ENCODE results near the gene VPS4A. TPM values are rescaled to one million over a fixed set of nuclear protein-coding genes. Genes with fewer than 3 reads are reported as not detected.

VPS4A gene
- polyA plus RNA-seq, 10 donors: 32.4 to 38.1 (median 36.2) TPM

DNA sequence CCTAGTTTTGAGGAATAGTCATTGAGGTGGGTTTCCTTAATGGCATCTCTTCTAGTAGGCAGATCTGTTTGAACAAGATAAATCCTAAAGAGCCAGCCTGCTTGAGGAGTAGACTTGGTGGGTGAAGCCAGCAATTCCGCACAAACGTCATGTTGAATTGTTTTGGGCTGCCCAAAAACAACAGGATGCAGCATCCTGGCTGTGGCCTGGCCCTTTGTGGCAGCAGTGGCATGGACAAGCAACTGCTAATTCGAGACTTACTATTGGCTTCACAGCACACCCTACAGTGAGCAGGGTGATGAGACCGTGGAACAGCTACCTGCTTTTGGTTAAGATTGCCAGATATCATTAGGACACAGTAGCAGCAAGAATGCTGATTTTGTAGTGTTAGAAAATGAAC lies 9.3 kb upstream of the VPS4A start:
- no peak for DNase-seq

DNA sequence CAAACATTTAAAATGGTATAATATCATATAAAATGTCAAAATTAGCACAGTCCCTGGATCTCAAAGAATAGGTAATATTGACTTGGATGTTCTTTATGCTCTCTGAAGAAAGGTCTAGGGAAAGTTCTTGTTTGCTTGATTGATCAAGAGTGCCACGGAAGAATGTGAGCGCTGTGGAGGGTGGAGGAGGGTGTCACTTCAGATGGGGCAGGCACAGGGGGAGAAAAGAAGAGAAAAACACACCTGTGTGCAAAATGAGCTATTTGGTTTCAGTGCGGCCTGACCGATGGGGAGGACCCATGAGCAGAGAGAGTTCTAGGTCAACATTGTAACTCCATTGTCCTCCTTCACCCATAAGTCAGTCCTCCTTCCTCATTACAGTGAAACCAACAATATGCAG lies 8.8 kb upstream of the VPS4A start:
- DNase-seq: no peak

DNA sequence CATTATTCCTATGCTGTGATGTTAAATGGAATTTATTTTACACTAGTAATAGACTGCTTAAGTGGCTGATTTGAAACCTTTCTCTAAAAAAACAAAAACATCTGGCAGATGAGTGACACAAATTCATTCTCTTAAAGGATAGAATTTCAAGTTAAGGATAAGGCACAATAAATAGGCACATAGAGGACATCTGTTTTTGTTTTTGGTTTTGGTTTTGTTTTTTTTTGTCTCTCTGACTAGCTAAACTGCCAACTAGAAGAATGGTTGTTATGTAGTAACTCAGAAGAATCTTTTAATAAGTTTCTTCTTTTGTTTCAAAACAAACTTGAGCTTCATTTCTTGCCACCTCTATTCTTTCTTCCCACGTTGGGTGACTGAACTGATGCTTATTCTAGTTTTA lies 5.1 kb upstream of the VPS4A start:
- no peak for DNase-seq

DNA sequence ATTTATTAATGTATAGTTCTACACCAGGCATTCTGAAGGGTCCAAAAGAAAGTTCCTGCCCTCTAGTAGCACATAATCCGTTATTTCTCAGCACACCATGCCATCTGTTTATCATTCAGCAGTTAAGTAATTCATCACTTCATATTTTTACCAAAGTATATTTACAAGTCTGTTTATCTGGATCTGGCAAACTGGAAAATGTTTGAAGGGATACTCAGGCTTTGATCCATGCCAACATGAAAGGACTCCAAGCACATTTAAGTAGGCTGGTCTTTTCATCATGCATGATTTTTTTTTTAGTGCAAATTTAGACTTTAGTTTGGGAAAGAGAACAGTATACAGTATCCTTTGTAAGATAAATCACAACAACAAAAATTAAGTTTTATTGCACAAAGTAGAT lies 4.1 kb upstream of the VPS4A start:
- no peak for DNase-seq

DNA sequence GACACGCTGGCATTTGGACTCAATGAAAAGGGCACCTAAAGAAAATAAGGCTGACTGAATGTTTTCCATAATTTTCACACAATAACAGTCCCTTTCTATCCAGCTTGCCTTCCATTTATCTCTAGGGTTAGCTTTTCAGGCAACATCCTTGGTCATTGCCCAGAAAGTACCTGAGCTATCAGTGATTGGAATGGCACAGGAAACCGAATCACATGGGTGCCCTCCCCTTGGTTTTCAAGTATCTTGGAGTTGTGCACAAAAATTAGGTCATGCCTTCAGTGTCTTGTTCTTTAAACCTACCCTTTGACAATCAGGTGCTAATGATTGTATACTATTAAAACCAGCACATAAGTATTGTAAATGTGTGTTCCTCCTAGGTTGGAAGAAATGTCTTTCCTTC lies 3.3 kb upstream of the VPS4A start:
- no peak for DNase-seq

DNA sequence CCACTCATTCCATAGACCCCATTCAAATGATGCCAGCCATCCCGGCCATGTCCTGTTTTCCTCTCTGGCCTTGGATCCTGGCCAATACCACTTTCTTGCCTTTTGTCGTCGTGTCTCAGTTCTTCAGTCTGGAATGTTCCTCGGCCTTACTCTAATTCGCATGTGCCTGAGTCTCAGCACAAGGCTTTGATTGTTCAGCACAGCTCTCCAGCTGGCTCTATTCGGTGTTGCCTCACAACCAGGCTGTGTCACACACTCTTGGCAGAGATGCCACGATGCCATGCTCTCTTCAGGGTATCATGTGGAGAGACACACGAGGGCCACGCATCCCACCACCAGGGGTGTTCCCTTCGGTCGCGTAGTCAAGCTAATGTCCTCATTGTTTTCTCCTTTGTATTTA lies 1.8 kb upstream of the VPS4A start:
- peak in 1 of 3 donors; percentile 44 for DNase-seq

DNA sequence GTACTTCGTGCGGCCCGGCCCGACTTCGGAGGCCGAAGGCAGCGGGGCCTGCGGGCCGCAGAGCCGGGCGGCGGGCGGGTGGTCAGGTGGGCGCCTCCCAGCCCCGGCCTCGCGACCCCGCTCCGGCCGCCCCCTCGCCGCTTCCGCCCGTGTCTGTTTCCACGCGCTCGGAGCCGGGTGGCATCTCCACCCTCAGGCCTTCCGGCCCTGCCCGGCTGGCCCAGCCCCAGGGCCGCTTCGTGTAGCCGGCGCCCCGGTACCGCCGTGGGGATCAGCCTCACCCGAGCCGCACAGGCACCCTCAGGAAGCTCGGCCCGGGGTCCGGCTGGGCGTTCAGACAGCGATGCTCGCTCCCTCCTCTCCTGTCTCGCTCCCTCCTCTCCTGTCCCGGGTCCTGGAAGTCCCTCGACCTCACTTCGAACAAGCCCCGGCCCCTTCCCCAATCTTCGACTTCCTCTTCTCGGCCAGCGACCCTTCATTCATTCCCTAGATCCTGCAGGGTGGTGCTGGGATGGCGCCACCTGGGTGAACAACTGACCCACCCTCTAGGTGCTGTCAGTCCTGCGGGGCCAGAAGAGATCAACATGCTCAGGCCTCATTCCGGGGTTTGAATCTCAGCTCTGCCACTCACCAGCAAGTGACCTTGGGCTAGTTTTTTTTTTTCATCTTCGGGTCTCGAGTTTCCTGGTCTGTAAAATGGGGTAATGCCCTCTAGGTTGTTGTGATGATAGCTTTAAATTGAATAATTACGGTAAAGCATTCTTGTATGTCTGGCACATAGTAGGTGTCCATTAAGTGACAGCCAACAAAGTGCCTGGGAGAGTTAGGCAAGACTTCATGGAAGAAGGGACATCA lies 610 bp downstream of the VPS4A start:
- DNase-seq: no peak

DNA sequence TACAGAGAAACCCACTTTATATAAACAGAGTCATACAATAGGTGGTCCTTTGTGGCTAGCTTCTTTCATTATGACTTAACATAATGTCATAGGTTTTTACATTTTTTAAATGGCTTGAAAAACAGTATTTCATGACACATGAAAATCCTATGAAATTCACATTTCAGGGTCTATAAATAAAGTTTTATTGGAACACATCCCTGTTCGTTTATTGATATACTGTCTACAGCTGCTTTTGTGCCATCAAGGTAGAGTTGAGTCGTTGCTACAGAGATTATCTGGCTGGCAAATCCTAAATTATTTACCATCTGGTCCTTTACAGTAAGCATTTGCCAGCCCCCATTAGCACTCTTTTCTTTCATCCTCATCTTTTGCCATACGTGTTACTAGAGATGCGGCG lies 2.3 kb downstream of the VPS4A start:
- DNase-seq: no peak

DNA sequence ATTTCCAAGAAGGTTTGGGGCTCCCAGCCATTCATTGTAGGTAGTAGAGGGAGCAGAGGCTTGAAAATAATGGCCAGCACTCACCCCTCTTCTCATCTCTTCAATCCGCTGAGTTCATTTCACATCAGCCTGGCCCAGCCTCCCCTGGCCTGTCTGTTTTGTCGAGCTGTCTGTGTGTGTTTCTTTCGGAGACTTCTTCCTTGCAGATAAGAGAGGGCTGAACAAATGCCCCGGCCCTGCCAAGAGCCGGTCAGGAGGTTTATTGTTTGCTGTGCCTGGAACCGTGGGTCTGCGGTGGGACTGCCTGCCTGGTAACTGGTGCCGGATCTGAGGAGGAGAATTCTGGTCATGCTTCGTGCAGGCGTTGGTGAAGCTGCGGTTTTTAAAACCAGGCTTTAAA lies 3.4 kb downstream of the VPS4A start:
- no peak for DNase-seq

DNA sequence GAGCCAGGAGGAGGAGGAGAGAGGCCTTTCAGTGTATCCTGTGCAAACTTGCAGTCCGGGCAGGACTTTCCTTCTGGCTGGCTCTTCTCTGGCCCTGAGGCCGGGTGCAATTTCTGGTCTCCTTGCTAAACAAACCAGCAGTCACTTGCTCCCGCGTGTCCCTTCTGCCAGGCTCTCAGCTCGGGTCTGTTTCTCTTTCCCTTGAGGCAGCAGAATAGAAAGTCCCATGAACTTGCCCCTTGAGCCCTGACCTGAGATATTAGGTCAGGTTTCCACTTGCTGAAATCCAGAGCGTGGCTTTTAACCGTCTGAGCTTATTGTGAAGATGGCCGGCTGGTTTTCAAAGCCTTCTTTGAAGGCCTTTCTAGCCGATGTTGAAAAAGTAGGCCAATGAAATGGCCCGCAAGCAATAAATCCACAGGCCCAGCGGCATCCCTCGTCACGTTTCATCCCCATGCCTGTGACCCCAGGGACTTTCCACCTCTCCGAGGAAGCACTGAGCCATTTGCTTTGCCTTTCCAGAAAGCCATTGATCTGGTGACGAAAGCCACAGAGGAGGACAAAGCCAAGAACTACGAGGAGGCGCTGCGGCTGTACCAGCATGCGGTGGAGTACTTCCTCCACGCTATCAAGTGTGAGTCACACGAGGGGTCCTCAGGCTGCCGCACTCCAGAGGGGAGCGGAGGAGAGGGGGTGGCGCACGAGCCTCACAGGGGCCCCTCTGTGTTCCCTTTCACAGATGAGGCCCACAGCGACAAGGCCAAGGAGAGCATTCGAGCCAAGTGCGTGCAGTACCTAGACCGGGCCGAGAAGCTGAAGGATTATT lies 4.5 kb downstream of the VPS4A start:
- no peak for DNase-seq

DNA sequence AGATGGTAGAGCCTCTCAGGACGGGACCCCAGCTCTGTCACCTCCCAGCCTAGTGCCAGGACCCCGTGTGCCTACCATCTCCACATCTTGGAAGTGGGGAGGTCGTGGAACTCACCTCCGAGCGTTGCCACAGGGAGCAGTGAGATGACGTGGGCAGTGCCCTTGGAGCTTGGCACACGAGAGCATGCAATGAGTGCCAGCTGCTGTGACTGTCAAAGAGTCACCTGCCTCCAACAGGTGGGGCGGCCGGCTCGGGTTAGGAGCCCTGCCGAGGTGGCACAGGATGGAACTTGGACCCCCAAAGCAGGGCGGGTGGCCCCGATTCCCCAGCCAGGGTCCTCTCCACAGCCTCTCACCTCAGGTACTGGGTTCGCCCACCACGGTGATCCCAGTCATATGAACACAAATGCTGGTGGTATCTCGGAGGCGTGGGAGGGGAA lies 5.5 kb downstream of the VPS4A start:
- no peak for DNase-seq

DNA sequence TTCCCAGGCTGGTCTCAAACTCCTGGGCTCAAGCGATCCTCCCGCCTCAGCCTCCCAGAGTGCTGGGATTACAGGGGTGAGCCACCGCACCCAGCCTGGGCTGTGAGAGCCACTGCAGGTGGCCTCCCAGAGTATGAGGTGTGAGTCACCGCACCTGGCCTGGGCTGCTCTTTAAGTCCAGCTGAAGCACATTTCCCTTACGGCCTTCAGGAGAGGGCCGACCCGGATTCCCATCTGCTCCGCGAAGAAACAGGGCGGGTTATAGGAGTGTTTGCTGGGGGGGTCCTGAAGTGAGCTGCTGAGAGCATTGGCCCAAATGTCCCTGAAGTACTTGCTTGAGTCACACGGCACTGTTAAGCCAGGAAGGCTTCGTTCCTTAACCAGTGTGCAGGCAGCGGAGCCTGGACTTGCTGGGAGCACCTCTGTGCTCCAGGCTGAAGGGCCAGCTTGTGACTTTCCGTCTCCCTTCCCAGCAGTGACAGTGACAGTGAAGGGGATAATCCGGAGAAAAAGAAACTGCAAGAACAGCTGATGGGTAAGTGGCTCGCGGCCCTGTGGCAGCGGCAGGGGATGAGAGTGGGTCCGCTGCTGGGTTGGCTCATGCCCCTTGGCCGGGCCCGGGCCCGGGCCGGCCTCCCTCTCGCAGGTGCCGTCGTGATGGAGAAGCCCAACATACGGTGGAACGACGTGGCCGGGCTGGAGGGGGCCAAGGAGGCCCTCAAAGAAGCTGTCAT lies 7.2 kb downstream of the VPS4A start:
- no peak for DNase-seq

DNA sequence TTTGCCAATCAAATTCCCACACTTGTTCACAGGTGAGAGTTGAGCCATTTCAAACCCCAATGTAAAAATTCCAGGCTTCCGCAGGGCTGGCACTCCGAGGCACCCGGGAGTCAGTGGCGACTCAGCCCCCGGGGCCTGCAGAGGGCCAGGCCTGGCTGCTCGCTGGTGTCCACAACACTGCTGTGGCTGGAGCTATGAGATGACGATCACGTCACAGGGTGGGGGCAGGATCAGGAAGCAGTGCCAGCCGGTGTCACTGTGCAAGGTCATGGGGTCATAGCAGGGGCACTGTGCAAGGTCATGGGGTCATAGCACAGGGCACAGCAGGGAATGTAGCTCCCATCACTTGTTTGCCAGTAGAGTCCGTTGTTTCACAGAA lies 7.8 kb downstream of the VPS4A start:
- DNase-seq: no peak

DNA sequence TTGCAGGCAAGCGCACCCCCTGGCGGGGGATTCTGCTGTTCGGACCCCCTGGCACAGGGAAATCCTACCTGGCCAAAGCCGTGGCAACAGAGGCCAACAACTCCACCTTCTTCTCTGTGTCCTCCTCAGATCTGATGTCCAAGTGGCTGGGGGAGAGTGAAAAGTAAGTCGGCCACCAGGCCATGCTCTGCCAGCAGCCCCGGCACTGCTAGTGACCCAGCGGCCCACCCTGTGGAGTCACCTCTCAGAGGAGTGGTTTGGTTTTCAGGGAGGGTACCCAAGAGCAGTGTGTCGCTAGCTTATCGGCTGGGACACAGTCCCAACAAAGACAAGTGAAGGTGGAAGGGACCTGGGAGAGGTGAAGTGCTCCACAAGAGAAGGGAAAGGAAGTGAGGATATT lies 8.2 kb downstream of the VPS4A start:
- DNase-seq: no peak

DNA sequence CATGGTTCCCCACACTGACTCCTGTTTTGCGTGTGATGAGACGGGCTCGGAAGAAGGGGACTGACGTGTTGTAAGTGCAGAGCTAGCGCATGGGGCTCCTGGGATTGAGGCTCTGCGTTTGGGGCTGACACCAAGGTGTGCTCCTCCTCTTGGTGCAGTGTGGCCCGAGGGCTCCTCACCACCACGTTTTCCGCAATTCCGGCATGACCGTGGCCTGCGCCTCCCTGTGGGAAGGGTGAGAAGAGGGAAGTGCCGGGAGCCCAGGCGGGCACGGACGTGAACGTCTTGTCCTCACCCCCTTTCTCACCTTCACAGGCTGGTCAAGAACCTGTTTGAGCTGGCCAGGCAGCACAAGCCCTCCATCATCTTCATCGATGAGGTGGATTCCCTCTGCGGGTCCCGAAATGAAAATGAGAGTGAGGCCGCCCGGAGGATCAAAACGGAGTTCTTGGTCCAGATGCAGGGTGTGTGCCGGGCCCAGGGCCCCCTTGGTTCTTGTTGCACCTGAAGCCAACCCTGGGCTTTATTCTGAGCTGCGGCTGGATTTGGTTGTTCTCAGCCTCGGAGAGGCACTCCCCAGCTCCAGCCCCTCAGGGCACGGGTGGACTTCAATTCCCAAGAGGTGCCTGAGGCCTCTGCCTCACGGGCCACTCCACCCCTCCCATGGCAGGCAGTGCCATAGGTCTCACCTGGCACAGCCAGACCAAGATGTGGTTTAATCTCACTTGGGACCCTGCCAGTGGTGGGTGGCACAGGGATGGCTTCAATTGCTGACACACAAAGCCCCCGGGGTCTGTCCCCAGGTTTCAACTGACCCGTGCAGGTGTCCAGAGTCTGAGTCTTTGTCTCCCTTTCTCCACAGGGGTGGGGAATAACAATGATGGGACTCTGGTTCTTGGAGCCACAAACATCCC lies 8.9 kb downstream of the VPS4A start:
- no peak for DNase-seq

DNA sequence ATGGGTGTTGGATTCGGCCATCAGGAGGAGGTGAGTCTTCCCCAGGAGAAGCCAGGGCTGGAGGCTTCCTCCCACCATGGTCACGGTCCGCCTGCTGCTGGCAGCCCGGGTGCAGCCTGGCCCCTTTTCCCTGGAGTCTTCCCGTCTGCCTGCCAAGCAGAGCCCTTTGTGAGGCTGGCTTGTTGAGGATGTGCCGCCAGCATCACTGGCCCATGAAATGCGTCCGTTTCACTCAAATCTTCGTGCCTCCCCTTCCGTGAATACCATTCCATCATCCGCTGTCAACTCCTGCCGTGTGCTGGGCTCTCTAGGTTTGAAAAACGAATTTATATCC lies 9.6 kb downstream of the VPS4A start:
- DNase-seq: no peak

DNA sequence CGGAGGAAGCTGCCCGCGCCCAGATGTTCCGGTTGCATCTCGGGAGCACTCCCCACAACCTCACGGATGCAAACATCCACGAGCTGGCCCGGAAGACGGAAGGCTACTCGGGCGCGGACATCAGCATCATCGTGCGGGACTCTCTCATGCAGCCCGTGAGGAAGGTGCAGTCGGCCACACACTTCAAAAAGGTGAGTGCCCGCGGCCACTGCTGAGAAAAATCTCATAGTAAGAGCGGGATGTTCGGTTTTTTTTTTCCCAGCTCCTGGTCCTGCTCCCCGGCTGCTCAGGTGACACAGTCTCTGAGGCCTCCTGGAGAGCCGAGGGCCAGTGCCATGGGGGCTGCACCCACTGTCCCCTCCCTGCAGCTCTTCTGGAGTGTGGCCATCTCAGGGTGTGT lies 9.9 kb downstream of the VPS4A start:
- DNase-seq: no peak

DNA sequence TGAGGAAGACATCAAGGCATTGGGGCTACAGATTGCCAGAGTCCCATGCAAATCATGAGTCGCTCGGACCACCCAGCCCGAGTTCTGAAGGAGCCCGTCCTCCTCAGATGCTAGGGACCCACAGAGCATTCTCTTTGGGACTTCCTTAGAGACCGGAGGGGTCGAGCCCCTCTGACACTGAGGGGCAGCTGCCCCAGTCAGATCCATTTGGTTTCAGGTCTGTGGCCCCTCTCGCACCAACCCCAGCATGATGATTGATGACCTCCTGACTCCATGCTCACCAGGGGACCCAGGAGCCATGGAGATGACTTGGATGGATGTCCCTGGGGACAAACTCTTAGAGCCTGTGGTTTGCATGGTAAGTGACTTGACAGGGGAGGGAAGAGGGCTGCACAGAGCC lies 11.2 kb downstream of the VPS4A start:
- no peak for DNase-seq

DNA sequence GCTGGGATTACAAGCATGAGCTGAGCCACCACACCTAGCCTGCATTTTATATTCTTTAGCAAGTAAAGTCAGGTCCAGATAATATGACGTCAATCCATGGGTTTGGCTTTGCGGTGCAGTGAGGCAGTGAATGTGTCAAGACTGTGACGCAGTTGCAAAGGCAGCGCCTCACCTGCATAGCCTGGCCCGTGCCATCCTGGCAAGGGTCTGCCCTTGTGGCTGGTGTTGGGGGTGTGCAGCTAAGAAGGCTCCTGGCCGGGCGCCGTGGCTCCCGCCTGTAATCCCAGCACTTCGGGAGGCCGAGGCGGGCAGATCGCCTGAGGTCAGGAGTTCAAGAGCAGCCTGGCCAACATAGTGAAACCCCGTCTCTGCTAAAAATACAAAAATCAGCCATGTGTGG lies 12.3 kb downstream of the VPS4A start:
- DNase-seq: no peak

DNA sequence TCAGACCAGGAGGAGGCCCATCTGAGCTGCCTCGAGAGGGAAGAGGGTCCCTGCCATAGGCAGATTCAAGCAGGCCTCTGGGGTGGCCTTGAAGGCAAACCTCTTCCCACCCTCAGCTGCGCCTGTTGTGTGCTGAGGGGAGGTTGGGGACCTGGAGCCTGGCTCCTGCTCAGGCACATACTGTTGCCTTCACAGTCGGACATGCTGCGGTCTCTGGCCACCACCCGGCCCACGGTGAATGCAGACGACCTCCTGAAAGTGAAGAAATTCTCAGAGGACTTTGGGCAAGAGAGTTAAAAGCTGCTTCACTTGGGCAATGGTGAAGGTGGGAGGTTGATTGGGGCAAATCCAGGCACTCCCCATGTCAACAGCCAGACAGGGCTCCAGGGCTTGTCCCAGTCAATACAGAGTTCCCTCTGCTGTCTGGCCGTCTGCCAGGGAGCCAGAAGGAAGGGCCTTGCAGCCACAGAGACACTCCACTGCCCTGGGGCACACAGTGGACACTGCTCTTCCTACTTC lies 12.9 kb downstream of the VPS4A start:
- peak in 1 of 3 donors; percentile 35 for DNase-seq

DNA sequence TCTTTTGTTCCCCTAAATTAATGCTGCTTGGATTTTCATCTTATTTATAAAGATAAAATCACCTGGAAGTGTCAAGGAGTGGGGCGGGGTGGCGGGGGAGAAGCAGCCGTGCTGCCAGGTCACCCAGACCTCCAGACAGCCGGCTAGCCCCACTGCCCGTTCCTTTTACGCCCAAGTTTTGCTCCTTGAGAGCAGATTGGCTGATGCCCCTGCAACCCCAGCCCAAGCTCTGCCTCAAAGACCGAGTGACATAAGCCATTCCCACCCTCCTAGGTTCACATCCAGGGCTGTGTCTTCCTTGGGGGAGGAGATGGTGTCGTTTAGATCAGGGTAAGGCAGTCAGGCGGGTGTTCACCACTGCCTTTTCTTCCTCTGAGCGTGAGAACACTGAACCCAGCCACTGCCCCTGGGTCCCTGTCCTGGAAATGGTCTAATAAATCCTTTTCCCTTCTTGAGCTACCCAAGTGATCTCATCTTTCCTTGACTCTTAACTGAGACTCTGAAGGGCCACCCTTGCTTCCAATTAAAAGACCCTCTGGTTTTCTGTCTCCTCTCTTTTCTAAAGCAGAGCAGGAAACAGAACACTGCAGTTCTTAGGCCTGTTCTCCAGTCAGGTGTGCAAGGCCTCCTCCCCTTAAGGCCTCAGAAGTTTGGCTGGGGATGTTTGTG lies 13.6 kb downstream of the VPS4A start:
- DNase-seq: no peak
